Stimulated activated CD8-positive, alpha-beta memory T cell treated with anti-CD3 and anti-CD28 coated beads, Interleukin-15, amount 100 ng/mL, for 48 hours (primary cell): ENCODE results near the gene OR4K17.
"Not testable (repeated sequence)": the region's sequence is repeated elsewhere in the genome, so short reads cannot be mapped to it uniquely, and the experiment has no call there.

Experiments
- DNase-seq, 2 donors: peaks; one replicate each; pipeline ENCODE4 v3.0.0-alpha.2; 2020; ENCODE audit warnings: low read depth in 2 of 2

The OR4K17 gene, protein sequence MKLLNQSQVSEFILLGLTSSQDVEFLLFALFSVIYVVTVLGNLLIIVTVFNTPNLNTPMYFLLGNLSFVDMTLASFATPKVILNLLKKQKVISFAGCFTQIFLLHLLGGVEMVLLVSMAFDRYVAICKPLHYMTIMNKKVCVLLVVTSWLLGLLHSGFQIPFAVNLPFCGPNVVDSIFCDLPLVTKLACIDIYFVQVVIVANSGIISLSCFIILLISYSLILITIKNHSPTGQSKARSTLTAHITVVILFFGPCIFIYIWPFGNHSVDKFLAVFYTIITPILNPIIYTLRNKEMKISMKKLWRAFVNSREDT

DNA sequence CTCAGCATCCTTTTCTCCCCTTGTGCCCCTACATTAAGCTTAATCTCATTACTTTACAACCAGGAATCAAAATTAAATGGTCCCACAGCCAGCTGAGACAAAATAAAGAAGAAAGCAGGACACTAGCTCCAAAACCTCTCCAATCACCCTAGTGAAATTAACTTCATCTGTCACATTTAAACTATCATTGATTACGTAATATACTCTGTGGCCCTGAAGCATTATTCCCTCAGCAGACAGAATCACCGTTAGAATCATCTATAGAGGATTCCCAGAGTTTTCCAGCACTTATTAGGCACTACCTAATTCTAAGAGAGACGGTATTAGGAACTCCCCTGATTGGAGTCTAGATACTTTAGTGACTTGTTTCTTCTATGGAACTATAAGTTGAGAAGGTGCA is at the start of gene OR4K17:
TSS of gene OR4K17 (plus strand) at position 302 of the 400 bp plus-strand sequence. CDS start 6,761 bp downstream, outside the sequence.
- DNase-seq: no peak

DNA sequence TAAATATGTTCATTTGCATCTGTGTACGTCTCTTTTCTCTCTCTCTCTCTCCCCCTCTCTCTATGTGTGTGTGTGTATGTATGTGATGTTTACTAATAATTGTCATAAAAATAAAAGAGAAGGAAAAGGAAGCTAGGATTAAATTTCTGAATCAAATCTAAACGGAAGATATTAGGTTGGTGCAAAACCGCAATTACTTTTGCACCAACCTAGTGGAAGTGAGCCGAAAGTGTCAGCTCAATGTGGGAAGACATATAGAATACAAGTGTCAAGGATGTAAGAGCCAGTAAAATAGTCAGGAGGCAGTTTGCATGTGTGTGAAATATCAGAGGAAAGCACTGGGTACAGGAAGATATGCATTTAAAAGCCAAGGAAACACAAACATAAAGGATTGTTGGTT is 18.5 kb upstream of the OR4K17 start:
- DNase-seq: no peak

DNA sequence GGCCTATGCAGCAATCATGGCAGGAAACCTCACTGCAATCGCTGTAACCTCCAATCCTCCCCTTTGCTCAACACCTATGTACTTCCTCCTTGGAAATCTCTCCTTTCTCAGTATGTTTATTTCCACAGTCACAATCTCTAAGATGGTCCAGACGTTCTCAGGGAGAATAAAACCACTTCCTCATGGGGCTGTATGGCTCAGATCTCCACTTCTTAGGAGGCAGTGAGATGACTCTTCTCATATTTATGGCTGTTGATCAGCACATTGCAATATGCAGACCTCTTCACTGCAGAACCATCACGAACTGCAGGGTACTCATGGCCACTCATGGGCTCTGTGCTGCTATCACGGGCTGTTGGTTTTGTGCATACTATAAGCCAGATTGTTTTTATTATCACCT is 17.1 kb upstream of the OR4K17 start:
- no peak for DNase-seq

DNA sequence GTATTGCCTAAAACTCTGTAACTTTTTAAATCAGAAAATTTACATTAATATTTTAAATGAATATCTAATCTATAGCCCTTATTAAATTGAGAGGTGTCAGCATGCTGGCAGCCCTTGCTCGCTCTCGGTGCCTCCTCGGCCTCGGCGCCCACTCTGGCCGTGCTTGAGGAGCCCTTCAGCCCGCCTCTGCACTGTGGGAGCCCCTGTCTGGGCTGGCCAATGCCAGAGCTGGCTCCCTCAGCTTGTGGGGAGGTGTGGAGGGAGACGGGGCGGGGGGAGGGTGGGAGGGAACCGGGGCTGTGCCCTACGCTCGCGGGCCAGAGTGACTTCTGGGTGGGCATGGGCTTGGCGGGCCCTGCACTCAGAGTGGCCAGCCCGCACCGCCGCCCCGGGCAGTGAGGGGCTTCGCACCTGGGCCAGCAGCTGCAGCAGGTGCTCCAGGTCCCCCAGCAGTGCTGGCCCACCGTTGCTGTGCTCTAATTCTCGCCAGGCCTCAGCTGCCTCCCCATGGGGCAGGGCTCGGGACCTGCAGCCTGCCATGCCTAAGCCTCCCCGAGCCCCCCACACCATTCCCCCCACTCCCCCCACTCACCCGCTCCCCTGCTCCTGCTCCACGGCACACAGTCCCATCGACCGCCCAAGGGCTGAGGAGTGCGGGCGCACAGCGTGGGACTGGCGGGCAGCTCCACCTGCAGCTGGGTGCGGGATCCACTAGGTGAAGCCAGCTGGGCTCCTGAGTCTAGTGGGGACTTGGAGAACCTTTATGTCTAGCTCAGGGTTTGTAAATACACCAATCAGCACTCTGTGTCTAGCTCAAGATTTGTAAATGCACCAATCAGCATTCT is 11.4 kb upstream of the OR4K17 start:
- not testable (repeated sequence) for DNase-seq

DNA sequence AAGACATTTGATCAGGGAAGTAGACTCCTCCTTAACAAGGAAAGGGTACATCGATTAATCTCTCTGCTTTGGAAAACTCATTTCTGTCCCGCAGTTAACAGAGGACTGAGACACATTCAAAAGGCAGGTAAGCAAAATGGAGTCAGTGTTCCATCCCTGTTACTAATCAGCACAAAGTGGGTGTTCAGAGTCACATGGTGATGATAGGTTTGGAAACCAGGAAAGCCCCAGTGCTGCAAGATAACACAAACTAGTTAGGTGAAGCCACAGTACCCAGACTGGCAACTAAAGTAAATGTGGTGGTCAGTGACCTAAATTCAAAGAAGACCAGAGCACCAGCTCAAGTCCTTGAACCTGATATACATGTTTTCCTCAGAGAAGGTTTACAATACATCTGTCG is 1.8 kb downstream of the OR4K17 start:
- no peak for DNase-seq

DNA sequence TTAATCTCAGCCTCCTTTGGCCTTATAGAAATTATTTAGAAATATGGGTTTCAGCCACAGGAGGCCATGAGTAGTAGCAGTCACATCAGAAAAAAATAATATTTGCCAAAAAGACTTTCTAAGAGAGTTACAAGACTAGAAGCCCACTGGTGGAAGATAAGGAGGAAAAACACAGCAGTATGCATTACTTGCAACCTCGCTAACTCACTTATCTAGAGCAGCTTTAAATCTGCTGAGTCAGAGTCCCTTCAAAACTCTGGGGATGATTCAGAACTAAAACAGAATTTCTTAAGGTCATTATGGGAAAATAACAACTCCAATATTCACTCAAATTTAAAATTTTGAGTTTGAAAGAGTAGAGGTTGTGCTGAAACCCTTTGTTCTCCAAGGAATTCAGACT is 6.2 kb downstream of the OR4K17 start:
- no peak for DNase-seq

DNA sequence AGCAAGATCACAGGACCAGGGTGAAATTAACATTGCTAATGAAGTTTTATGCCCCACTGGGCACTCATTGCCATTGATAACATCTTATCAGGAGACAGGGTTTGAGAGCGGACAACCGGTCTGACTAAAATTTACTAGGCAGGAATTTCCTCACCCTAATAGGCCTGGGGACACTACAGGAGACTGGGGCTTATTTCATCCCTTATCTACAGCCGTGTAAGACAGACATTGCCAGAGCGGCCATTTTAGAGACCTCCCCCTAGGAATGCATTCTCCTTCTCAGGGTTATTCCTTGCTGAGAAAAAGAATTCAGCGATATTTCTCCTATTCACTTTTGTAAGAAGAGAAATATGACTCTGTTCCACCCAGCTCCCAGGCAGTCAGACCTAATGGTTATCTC is 8.3 kb downstream of the OR4K17 start:
- DNase-seq: no peak

DNA sequence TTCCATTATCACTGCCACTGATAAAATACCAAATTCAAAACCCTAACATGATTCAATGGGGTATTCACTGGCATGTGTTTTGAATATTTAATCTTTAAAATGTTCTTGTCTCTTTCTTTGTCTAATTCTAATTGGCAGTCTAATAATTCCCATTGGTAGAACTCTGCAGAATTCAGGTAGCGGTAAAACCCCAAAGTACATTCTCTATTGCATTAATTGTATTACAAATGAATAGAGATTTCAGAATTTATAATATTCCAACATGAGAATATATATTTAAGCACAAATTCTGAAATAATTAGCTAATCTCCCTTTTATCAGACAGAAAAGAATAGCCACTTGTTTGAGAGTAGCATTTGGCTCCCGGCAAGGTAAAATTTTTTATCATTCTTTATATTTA is 28.0 kb downstream of the OR4K17 start, which contains the start of gene OR4N5:
TSS of gene OR4N5 (plus strand) at position 301 of the 400 bp plus-strand sequence. CDS start 4,916 bp downstream, outside the sequence.
- no peak for DNase-seq

DNA sequence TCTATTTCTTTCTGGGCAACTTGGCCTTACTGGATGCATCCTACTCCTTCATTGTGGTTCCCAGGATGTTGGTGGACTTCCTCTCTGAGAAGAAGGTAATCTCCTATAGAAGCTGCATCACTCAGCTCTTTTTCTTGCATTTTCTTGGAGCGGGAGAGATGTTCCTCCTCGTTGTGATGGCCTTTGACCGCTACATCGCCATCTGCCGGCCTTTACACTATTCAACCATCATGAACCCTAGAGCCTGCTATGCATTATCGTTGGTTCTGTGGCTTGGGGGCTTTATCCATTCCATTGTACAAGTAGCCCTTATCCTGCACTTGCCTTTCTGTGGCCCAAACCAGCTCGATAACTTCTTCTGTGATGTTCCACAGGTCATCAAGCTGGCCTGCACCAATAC is 33.4 kb downstream of the OR4K17 start:
- no peak for DNase-seq

DNA sequence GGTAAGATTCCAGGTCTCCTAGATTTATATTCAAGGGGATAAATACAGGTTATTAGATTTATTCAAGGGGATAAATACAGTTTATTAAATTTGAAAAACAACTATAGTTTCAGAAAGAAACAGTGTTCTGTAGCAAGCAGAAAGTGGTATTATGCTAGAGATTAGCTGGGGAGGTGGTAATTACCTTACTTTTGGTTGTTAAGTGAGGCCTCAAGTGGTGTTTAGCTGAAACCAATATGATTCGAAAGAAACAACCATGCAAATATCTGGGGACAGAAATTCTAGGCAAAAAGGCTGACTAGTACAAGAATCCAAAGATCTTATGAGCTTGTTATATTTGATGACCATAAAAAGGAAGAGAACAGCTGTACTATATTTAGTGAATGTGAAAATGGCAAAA is 34.3 kb downstream of the OR4K17 start:
- no peak for DNase-seq

DNA sequence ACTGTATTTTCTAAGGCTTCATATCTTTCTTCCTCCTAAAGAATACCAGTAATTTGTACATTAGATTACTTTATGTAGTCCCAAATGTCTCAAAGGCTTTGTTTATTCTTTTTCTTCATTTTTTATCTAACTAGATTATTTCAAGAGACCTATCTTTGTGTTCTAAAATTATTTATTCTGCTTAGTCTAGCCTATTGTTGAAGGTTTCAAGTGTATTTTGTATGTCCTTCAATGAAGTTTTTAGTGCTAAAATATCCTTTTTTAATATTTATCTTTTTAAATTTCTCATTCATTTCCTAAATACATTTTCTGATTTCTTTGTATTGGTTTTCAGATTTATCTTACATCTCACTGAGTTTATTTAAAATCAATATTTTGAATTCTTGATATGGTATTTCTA is 53.9 kb downstream of the OR4K17 start:
- no peak for DNase-seq

DNA sequence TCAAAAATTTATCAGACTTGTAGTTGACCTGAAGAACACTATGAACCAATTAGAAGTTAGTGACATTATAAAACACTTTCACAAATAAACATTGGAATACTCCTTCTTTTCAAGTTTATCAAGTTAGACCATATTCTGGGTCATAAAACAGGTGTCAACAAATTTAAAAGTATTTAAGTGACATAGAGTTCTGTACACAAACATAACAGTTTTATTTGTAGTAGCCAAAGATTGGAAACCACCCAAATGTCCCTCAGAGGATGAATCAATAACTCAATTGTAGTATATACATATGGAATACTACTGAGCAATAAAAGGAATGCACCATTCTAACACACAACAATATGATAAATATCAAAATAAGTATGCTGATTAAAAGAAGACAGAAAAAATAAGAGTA is 56.6 kb downstream of the OR4K17 start:
- DNase-seq: no peak

DNA sequence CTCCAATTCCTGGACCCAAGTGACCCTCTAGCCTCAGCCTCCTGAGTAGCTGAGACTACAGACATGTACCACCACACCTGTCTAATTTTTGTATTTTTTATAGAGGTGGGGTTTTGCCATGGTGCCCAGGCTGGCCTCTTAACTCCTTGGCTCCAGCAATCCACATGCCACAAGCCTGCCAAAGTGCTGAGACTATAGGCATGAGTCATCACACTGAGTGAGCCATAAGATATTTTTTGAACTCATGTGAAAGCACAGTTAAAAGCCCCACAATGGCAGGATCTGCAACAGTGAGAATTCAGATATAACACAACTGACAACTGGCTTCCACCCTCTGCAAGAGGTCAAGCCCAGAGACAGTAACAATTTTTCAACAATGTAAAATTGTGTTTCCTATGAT is 59.3 kb downstream of the OR4K17 start:
- not testable (repeated sequence) for DNase-seq
